Effector CD8-positive, alpha-beta T cell (primary cell): ENCODE data around the gene TAF15.

Experiments used
- DNase-seq: peaks from one replicate; lab custom pipeline; 2025; lab: John Stamatoyannopoulos, UW

TAF15 gene

GRCh38 chr17:35819455-35819854, 10.2 kb downstream of the TAF15 start:
- no peak for DNase-seq

GRCh38 chr17:35821308-35821707, 12.0 kb downstream of the TAF15 start:
- DNase-seq, result no peak

- no peak for DNase-seq
These were observed 15.9 kb downstream of the TAF15 start for GRCh38 chr17:35825206-35825605.

GRCh38 chr17:35841101-35841500, 31.8 kb downstream of the TAF15 start:
- no peak for DNase-seq

GRCh38 chr17:35841505-35841904, 32.2 kb downstream of the TAF15 start:
- DNase-seq, result no peak

GRCh38 chr17:35842239-35842638, 33.0 kb downstream of the TAF15 start:
- DNase-seq, result no peak

GRCh38 chr17:35843698-35844097, 34.4 kb downstream of the TAF15 start:
- no peak for DNase-seq

GRCh38 chr17:35844547-35844946, 35.3 kb downstream of the TAF15 start:
- DNase-seq, result no peak

- no peak for DNase-seq
These were observed 36.9 kb downstream of the TAF15 start for GRCh38 chr17:35846055-35846809.

- no peak for DNase-seq
These were observed 37.7 kb downstream of the TAF15 start for GRCh38 chr17:35847006-35847405.

- DNase-seq, result no peak
These were observed 38.5 kb downstream of the TAF15 start for GRCh38 chr17:35847633-35848373.

GRCh38 chr17:35849469-35850348, 40.4 kb downstream of the TAF15 start:
- peak; percentile 17 for DNase-seq

GRCh38 chr17:35855965-35856364, 46.7 kb downstream of the TAF15 start:
- DNase-seq, result no peak

GRCh38 chr17:35856603-35857002, 47.3 kb downstream of the TAF15 start:
- DNase-seq, result no peak

- no peak for DNase-seq
These were observed 55.6 kb downstream of the TAF15 start for GRCh38 chr17:35864853-35865252.

- DNase-seq, result no peak
These were observed 56.4 kb downstream of the TAF15 start for GRCh38 chr17:35865412-35866340.

- DNase-seq, result no peak
These were observed 57.2 kb downstream of the TAF15 start for GRCh38 chr17:35866341-35866950.

GRCh38 chr17:35867574-35867973, 58.3 kb downstream of the TAF15 start:
- no peak for DNase-seq

GRCh38 chr17:35868737-35869136, 59.5 kb downstream of the TAF15 start, which contains the start of gene HEATR9:
Gene HEATR9, minus strand, starts transcription at chr17:35868891. Its CDS starts 149 bp downstream, at chr17:35868742.
- DNase-seq, result no peak

GRCh38 chr17:35870906-35871819, 61.9 kb downstream of the TAF15 start:
- DNase-seq, result no peak
